AG10803 (cell line): ENCODE measurements around the gene TBC1D22A.

Experiments used
- DNase-seq: peaks from one replicate; pipeline ENCODE4 v3.0.0; 2010; ENCODE audit warnings: low read depth
- H3K4me3 ChIP-seq: 2 replicates; pipeline ENCODE4 v1.5.1; 2011; ENCODE audit warnings: mild to moderate bottlenecking, low read length, control low read depth
- TF ChIP-seq, protein P1 (sequence below): conservative IDR thresholded peaks from 2 replicates; pipeline ENCODE4 v1.5.1; 2011; ENCODE audit warnings: mild to moderate bottlenecking, low read length, control low read depth, inconsistent platforms

The TBC1D22A gene

DNA sequence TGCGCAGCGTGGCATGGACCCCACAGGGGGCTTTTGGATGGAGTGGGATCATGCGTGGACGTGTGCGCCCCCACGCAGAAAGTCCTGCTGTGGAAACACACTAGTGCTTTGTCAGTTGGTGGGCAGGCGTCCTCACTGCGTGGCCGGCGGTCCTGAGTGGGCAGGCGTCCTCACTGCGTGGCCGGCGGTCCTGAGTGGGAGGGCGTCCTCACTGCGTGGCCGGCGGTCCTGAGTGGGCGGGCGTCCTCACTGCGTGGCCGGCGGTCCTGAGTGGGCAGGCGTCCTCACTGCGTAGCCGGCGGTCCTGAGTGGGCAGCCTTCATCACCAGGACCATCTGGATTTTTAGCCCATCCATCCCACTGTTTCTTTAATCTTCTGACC is 205.9 kb downstream of the TBC1D22A start:
- DNase-seq: no peak
- TF ChIP-seq, protein P1, sequence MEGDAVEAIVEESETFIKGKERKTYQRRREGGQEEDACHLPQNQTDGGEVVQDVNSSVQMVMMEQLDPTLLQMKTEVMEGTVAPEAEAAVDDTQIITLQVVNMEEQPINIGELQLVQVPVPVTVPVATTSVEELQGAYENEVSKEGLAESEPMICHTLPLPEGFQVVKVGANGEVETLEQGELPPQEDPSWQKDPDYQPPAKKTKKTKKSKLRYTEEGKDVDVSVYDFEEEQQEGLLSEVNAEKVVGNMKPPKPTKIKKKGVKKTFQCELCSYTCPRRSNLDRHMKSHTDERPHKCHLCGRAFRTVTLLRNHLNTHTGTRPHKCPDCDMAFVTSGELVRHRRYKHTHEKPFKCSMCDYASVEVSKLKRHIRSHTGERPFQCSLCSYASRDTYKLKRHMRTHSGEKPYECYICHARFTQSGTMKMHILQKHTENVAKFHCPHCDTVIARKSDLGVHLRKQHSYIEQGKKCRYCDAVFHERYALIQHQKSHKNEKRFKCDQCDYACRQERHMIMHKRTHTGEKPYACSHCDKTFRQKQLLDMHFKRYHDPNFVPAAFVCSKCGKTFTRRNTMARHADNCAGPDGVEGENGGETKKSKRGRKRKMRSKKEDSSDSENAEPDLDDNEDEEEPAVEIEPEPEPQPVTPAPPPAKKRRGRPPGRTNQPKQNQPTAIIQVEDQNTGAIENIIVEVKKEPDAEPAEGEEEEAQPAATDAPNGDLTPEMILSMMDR: no peak
- no peak overlapping the region for H3K4me3 ChIP-seq

DNA sequence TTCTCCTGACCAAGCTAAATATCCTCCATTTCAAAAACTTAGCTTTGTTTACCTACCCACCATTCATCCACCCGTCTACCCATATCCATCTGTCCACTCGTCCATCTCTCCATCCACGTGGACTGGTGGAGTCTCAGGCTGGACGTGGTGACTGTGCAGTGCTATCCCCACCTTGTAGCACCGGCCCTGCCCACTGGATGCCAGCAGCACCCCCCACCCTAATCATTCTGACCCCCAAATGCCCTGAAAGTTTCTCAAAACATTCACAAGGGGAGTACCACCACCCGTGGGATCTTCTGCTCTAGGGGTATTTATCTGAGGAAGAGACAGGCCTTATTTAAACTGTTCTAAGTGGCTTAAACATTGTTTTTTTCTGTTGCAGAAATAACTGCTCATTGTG is 206.4 kb downstream of the TBC1D22A start:
- DNase-seq: no peak
- TF ChIP-seq, protein P1: no peak

GRCh38 chr22:46969491-46969890 is 207.0 kb downstream of the TBC1D22A start:
- TF ChIP-seq, protein P1: no peak
- DNase-seq: no peak
- H3K4me3 ChIP-seq: no peak overlapping the region

More for the DNA sequence above, 206.4 kb downstream of the TBC1D22A start:
- H3K4me3 ChIP-seq: no peak overlapping the region

DNA sequence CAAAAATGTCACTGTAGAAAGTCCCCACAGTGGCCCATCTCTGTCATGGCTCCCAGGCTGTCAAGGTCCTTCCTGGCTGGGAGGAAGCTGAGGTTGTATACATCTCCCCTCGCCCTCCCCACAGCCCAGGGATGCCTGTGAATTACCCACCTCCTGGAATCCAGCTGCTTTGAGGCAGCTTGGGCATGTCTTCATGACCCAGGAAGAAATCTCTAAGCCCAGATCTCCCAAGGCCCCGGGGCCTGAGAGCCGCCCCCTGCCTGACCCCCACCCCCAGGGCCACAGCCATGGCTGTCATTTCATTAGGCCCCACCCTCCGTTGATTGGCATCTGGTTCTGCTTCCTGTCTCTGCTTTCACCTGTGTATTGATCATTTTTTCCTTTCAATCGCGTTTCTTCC is 207.5 kb downstream of the TBC1D22A start:
- TF ChIP-seq, protein P1: no peak
- no peak overlapping the region for H3K4me3 ChIP-seq
- DNase-seq: no peak

GRCh38 chr22:46970411-46971098 is 208.1 kb downstream of the TBC1D22A start:
- no peak overlapping the region for H3K4me3 ChIP-seq
- TF ChIP-seq, protein P1: no peak
- no peak for DNase-seq

DNA sequence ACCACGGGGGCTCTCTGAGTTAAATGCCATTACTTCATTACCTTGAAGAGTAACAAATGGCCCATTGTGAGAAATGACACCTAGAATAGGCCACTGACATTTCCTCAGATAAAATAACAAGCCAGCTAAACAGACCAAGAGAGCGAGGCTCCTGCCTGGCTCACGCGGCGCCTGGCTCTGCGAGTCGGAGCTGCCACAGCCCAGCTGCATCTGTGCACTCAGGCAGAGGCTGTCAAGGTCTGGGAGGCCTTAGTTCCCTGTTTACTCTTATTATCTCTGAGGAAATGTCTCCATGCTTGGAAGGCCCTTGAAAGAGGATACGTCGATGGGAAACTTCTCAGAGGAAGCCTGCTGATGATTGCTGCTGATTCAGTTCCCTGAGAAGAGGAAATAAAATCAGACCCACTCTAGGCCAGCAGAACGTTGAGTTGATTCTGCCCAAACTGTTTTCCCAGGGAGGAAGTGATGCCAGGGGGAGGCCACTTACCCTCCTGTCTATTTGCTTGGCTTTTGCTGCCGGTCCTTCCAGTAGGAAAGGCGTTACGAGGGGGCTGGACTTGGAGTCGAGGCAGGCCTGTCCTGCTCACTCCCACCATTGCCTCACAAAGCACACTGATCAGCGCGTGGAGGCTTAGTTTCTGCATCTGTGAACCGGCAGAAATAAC is 208.8 kb downstream of the TBC1D22A start:
- TF ChIP-seq, protein P1: no peak

DNA sequence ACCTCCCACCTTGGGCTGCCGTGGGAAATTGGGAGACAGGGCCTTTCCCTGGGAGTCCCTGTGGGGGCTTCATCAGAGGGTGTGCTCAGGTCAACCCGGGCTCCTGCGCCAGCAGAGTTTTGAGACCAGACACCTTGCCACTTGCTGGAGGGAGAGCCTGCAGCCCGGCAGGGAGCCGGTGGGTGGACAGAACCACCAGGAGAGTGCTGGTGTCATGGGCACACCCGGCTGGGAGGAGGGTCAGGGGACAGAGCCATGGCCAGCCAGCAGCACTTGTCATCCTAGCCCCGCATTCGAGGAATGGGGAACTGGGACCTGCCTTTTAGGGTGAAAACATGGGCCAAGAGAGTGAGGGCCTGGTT is 209.3 kb downstream of the TBC1D22A start:
- TF ChIP-seq, protein P1: no peak
- no peak for DNase-seq
- no peak overlapping the region for H3K4me3 ChIP-seq

More for the DNA sequence above, 208.8 kb downstream of the TBC1D22A start:
- H3K4me3 ChIP-seq: no peak overlapping the region
- no peak for DNase-seq
